SK-N-SH treated with all-trans-retinoic acid at 6 μM for 48 hours (cell line): ENCODE results near the gene LDB2.

ENCODE experiments used
- ATAC-seq: fragments of 200-7000 bp; cut with Tn5 transposase; 3 replicates; pipeline ENCODE4 v1.9.1; 2020; ENCODE audit warnings: mild to moderate bottlenecking, moderate library complexity
- ARNTL ChIP-seq: fragments of 450-650 bp; formaldehyde crosslinking; IDR thresholded peaks from 2 replicates; pipeline ENCODE4 v1.5.0; 2020; ENCODE audit warnings: low read depth, mild to moderate bottlenecking, moderate library complexity, borderline replicate concordance
- BACH2 ChIP-seq: fragments of 250-450 bp; sonication (Bioruptor Pico); IDR thresholded peaks from 2 replicates; pipeline ENCODE4 v1.9.0; 2021; ENCODE audit warnings: mild to moderate bottlenecking, borderline replicate concordance
- CREB5 ChIP-seq: fragments of 250-450 bp; sonication (Bioruptor Pico); IDR thresholded peaks from 2 replicates; pipeline ENCODE4 v1.5.1; 2020; ENCODE audit warnings: low read depth, mild to moderate bottlenecking, moderate library complexity
- CSDC2 ChIP-seq: fragments of 250-450 bp; sonication (Bioruptor Pico); IDR thresholded peaks from 2 replicates; pipeline ENCODE4 v1.5.0; 2020; ENCODE audit warnings: mild to moderate bottlenecking, moderate library complexity
- CSRNP3 ChIP-seq: fragments of 250-450 bp; sonication (Bioruptor Pico); IDR thresholded peaks from 2 replicates; pipeline ENCODE4 v1.5.1; 2021; ENCODE audit warnings: mild to moderate bottlenecking, moderate library complexity
- ESRRG ChIP-seq: fragments of 250-450 bp; sonication (Bioruptor Pico); IDR thresholded peaks from 2 replicates; pipeline ENCODE4 v1.6.1; 2021; ENCODE audit warnings: mild to moderate bottlenecking
- GLIS3 ChIP-seq: fragments of 250-450 bp; sonication (Bioruptor Pico); IDR thresholded peaks from 2 replicates; pipeline ENCODE4 v1.5.0; 2020; ENCODE audit warnings: mild to moderate bottlenecking, moderate library complexity
- ISL1 ChIP-seq: fragments of 250-450 bp; sonication (Bioruptor Pico); IDR thresholded peaks from 2 replicates; pipeline ENCODE4 v2.1.2; 2022; ENCODE audit warnings: mild to moderate bottlenecking, moderate library complexity
- OSR1 ChIP-seq: fragments of 250-450 bp; sonication (Bioruptor Pico); IDR thresholded peaks from 2 replicates; pipeline ENCODE4 v1.8.0; 2022; ENCODE audit warnings: moderate library complexity, mild to moderate bottlenecking, inconsistent platforms
- PATZ1 ChIP-seq: fragments of 250-450 bp; sonication (Bioruptor Pico); IDR thresholded peaks from 2 replicates; pipeline ENCODE4 v1.8.0; 2020; ENCODE audit warnings: mild to moderate bottlenecking, moderate library complexity, borderline replicate concordance
- PPARA ChIP-seq: fragments of 250-450 bp; sonication (Bioruptor Pico); IDR thresholded peaks from 2 replicates; pipeline ENCODE4 v1.5.0; 2020; ENCODE audit warnings: mild to moderate bottlenecking, borderline replicate concordance
- RARB ChIP-seq: fragments of 250-450 bp; sonication (Bioruptor Pico); IDR thresholded peaks from 2 replicates; pipeline ENCODE4 v1.8.0; 2021; ENCODE audit warnings: mild to moderate bottlenecking, moderate library complexity
- SNAI2 ChIP-seq: fragments of 250-450 bp; sonication (Bioruptor Pico); IDR thresholded peaks from 2 replicates; pipeline ENCODE4 v1.5.0; 2020; ENCODE audit warnings: mild to moderate bottlenecking, moderate library complexity
- TCF4 ChIP-seq: fragments of 250-450 bp; sonication (Bioruptor Pico); IDR thresholded peaks from 2 replicates; pipeline ENCODE4 v1.8.0; 2021; ENCODE audit warnings: mild to moderate bottlenecking, moderate library complexity, borderline replicate concordance
- TOX ChIP-seq: fragments of 250-450 bp; sonication (Bioruptor Pico); IDR thresholded peaks from 2 replicates; pipeline ENCODE4 v1.8.0; 2021; ENCODE audit warnings: mild to moderate bottlenecking, moderate library complexity, borderline replicate concordance
- TSHZ2 ChIP-seq: fragments of 250-450 bp; sonication (Bioruptor Pico); IDR thresholded peaks from 2 replicates; pipeline ENCODE4 v1.5.0; 2020; ENCODE audit warnings: mild to moderate bottlenecking, moderate library complexity
- ZC3H10 ChIP-seq: fragments of 250-450 bp; sonication (Bioruptor Pico); IDR thresholded peaks from 2 replicates; pipeline ENCODE4 v1.5.1; 2021; ENCODE audit warnings: mild to moderate bottlenecking, moderate library complexity
- ZFP3 ChIP-seq: fragments of 250-450 bp; sonication (Bioruptor Pico); IDR thresholded peaks from 2 replicates; pipeline ENCODE4 v1.5.0; 2020; ENCODE audit warnings: mild to moderate bottlenecking, moderate library complexity
- ZFP30 ChIP-seq: fragments of 450-650 bp; formaldehyde crosslinking; IDR thresholded peaks from 2 replicates; pipeline ENCODE4 v1.5.0; 2022; ENCODE audit warnings: mild to moderate bottlenecking, moderate library complexity
- ZNF565 ChIP-seq: fragments of 450-650 bp; formaldehyde crosslinking; conservative IDR thresholded peaks from 2 replicates; pipeline ENCODE4 v1.5.0; 2020; ENCODE audit warnings: low read depth, mild to moderate bottlenecking, moderate library complexity
- ZNF70 ChIP-seq: fragments of 450-650 bp; formaldehyde crosslinking; IDR thresholded peaks from 2 replicates; pipeline ENCODE4 v1.5.0; 2020; ENCODE audit warnings: mild to moderate bottlenecking, moderate library complexity
- ZNF8 ChIP-seq: fragments of 450-650 bp; formaldehyde crosslinking; IDR thresholded peaks from 2 replicates; pipeline ENCODE4 v1.5.0; 2020; ENCODE audit warnings: mild to moderate bottlenecking, moderate library complexity

The LDB2 gene

GRCh38 chr4:16579866-16580265 is 318.6 kb downstream of the LDB2 start:
- TF ChIP-seq OSR1 (CRISPR knock-in tag) (no peak), ZNF565 (no peak), CREB5 (CRISPR knock-in tag) (no peak), CSRNP3 (CRISPR knock-in tag) (no peak), PATZ1 (CRISPR knock-in tag) (no peak), BACH2 (CRISPR knock-in tag) (no peak), GLIS3 (CRISPR knock-in tag) (no peak), ZNF70 (CRISPR knock-in tag) (no peak), ZFP3 (CRISPR knock-in tag) (no peak), TCF4 (CRISPR knock-in tag) (no peak), ZNF8 (CRISPR knock-in tag) (no peak), SNAI2 (CRISPR knock-in tag) (no peak), TOX (CRISPR knock-in tag) (no peak), CSDC2 (CRISPR knock-in tag) (no peak), RARB (CRISPR knock-in tag) (no peak), PPARA (CRISPR knock-in tag) (no peak), ZC3H10 (CRISPR knock-in tag) (no peak), ARNTL (CRISPR knock-in tag) (no peak), ISL1 (no peak)
- no peak; the same call in 2 of the 3 replicates for ATAC-seq

GRCh38 chr4:16577177-16577576 is 321.3 kb downstream of the LDB2 start:
- no peak for TF ChIP-seq ZNF565
- no peak for TF ChIP-seq SNAI2 (CRISPR knock-in tag)
- no peak for TF ChIP-seq ZNF8 (CRISPR knock-in tag)
- no peak for TF ChIP-seq TSHZ2
- no peak for TF ChIP-seq CSDC2 (CRISPR knock-in tag)
- ATAC-seq, result no peak

- no peak for ATAC-seq
- TF ChIP-seq RARB (CRISPR knock-in tag), result no peak
- TF ChIP-seq TSHZ2, result no peak
- TF ChIP-seq TCF4 (CRISPR knock-in tag), result no peak
- TF ChIP-seq ESRRG (CRISPR knock-in tag), result no peak
- TF ChIP-seq ZNF70 (CRISPR knock-in tag), result no peak
- TF ChIP-seq ARNTL (CRISPR knock-in tag), result no peak
- TF ChIP-seq PPARA (CRISPR knock-in tag), result no peak
- no peak for TF ChIP-seq CSRNP3 (CRISPR knock-in tag)
- TF ChIP-seq ZFP30 (CRISPR knock-in tag), result no peak
- no peak for TF ChIP-seq CREB5 (CRISPR knock-in tag)
- TF ChIP-seq OSR1 (CRISPR knock-in tag), result no peak
- no peak for TF ChIP-seq ZC3H10 (CRISPR knock-in tag)
- no peak for TF ChIP-seq PATZ1 (CRISPR knock-in tag)
- TF ChIP-seq ZNF565, result no peak
- no peak for TF ChIP-seq CSDC2 (CRISPR knock-in tag)
- no peak for TF ChIP-seq GLIS3 (CRISPR knock-in tag)
Measured at GRCh38 chr4:16574981-16575380, 323.5 kb downstream of the LDB2 start.
